ENCODE data around the gene PIK3C2A.

Gene PIK3C2A

GRCh38 chr11:17185938-17186337, 21.8 kb downstream of the PIK3C2A start:
- Histone ChIP-seq H3K36me3 (ENCODE audit: control insufficient read depth, insufficient read depth, low read length) (no peaks in the 10 kb centered on the region), H3K9me3 (ENCODE audit: control insufficient read depth, low read length) (no peaks in the 10 kb centered on the region), H3K27ac (ENCODE audit: insufficient read depth, low read length, poor library complexity, severe bottlenecking) (no peak overlapping the region), H3K4me1 (ENCODE audit: control insufficient read depth, insufficient read depth, low read length, poor library complexity, severe bottlenecking) (no peaks in the 10 kb centered on the region), H3K27me3 (replicated peaks; ENCODE audit: control insufficient read depth, insufficient read depth, low read length, poor library complexity, severe bottlenecking) (no peaks in the 10 kb centered on the region), H3K4me3 (ENCODE audit: insufficient read depth, low read depth, low read length, poor library complexity, severe bottlenecking) (no peak overlapping the region)
- no peak for DNase-seq

- H3K27me3 ChIP-seq (replicated peaks; ENCODE audit: control insufficient read depth, insufficient read depth, low read length, poor library complexity, severe bottlenecking), result no peaks in the 10 kb centered on the region
- H3K36me3 ChIP-seq (ENCODE audit: control insufficient read depth, insufficient read depth, low read length), result no peaks in the 10 kb centered on the region
- H3K4me3 ChIP-seq (ENCODE audit: insufficient read depth, low read depth, low read length, poor library complexity, severe bottlenecking), result no peak overlapping the region
- H3K4me1 ChIP-seq (ENCODE audit: control insufficient read depth, insufficient read depth, low read length, poor library complexity, severe bottlenecking), result no peaks in the 10 kb centered on the region
- no peaks in the 10 kb centered on the region for H3K9me3 ChIP-seq (ENCODE audit: control insufficient read depth, low read length)
- no peak for DNase-seq
- no peak overlapping the region for H3K27ac ChIP-seq (ENCODE audit: insufficient read depth, low read length, poor library complexity, severe bottlenecking)
These were observed 22.8 kb downstream of the PIK3C2A start for GRCh38 chr11:17184882-17185587.

- Histone ChIP-seq H3K4me1 (ENCODE audit: control insufficient read depth, insufficient read depth, low read length, poor library complexity, severe bottlenecking) (no peaks in the 10 kb centered on the region), H3K27ac (ENCODE audit: insufficient read depth, low read length, poor library complexity, severe bottlenecking) (no peak overlapping the region), H3K27me3 (replicated peaks; ENCODE audit: control insufficient read depth, insufficient read depth, low read length, poor library complexity, severe bottlenecking) (no peaks in the 10 kb centered on the region), H3K9me3 (ENCODE audit: control insufficient read depth, low read length) (no peaks in the 10 kb centered on the region), H3K4me3 (ENCODE audit: insufficient read depth, low read depth, low read length, poor library complexity, severe bottlenecking) (no peak overlapping the region), H3K36me3 (ENCODE audit: control insufficient read depth, insufficient read depth, low read length) (no peaks in the 10 kb centered on the region)
- DNase-seq, result no peak
These were observed 23.9 kb downstream of the PIK3C2A start for GRCh38 chr11:17183836-17184235.

- H3K27ac ChIP-seq (ENCODE audit: insufficient read depth, low read length, poor library complexity, severe bottlenecking), result no peak overlapping the region
- no peaks in the 10 kb centered on the region for H3K9me3 ChIP-seq (ENCODE audit: control insufficient read depth, low read length)
- H3K27me3 ChIP-seq (replicated peaks; ENCODE audit: control insufficient read depth, insufficient read depth, low read length, poor library complexity, severe bottlenecking), result no peaks in the 10 kb centered on the region
- DNase-seq, result no peak
- H3K4me3 ChIP-seq (ENCODE audit: insufficient read depth, low read depth, low read length, poor library complexity, severe bottlenecking), result no peak overlapping the region
- no peaks in the 10 kb centered on the region for H3K36me3 ChIP-seq (ENCODE audit: control insufficient read depth, insufficient read depth, low read length)
- no peaks in the 10 kb centered on the region for H3K4me1 ChIP-seq (ENCODE audit: control insufficient read depth, insufficient read depth, low read length, poor library complexity, severe bottlenecking)
These were observed 27.8 kb downstream of the PIK3C2A start for GRCh38 chr11:17179970-17180369.

GRCh38 chr11:17173332-17173731, 34.5 kb downstream of the PIK3C2A start:
- peaks cover 8% of the 10 kb centered on the region for H3K36me3 ChIP-seq (ENCODE audit: control insufficient read depth, insufficient read depth, low read length)
- DNase-seq, result no peak
- H3K4me1 ChIP-seq (ENCODE audit: control insufficient read depth, insufficient read depth, low read length, poor library complexity, severe bottlenecking), result no peaks in the 10 kb centered on the region
- H3K27ac ChIP-seq (ENCODE audit: insufficient read depth, low read length, poor library complexity, severe bottlenecking), result no peak overlapping the region
- H3K9me3 ChIP-seq (ENCODE audit: control insufficient read depth, low read length), result no peaks in the 10 kb centered on the region
- H3K4me3 ChIP-seq (ENCODE audit: insufficient read depth, low read depth, low read length, poor library complexity, severe bottlenecking), result no peak overlapping the region
- H3K27me3 ChIP-seq (replicated peaks; ENCODE audit: control insufficient read depth, insufficient read depth, low read length, poor library complexity, severe bottlenecking), result no peaks in the 10 kb centered on the region

- no peak for DNase-seq
- Histone ChIP-seq H3K27me3 (replicated peaks; ENCODE audit: control insufficient read depth, insufficient read depth, low read length, poor library complexity, severe bottlenecking) (no peaks in the 10 kb centered on the region), H3K4me3 (ENCODE audit: insufficient read depth, low read depth, low read length, poor library complexity, severe bottlenecking) (no peak overlapping the region), H3K4me1 (ENCODE audit: control insufficient read depth, insufficient read depth, low read length, poor library complexity, severe bottlenecking) (no peaks in the 10 kb centered on the region), H3K9me3 (ENCODE audit: control insufficient read depth, low read length) (no peaks in the 10 kb centered on the region), H3K36me3 (ENCODE audit: control insufficient read depth, insufficient read depth, low read length) (peaks cover 8% of the 10 kb centered on the region), H3K27ac (ENCODE audit: insufficient read depth, low read length, poor library complexity, severe bottlenecking) (no peak overlapping the region)
These were observed 35.9 kb downstream of the PIK3C2A start for GRCh38 chr11:17171916-17172315.

- no peaks in the 10 kb centered on the region for H3K27me3 ChIP-seq (replicated peaks; ENCODE audit: control insufficient read depth, insufficient read depth, low read length, poor library complexity, severe bottlenecking)
- peaks cover 8% of the 10 kb centered on the region for H3K36me3 ChIP-seq (ENCODE audit: control insufficient read depth, insufficient read depth, low read length)
- no peak overlapping the region for H3K4me3 ChIP-seq (ENCODE audit: insufficient read depth, low read depth, low read length, poor library complexity, severe bottlenecking)
- H3K27ac ChIP-seq (ENCODE audit: insufficient read depth, low read length, poor library complexity, severe bottlenecking), result no peak overlapping the region
- H3K4me1 ChIP-seq (ENCODE audit: control insufficient read depth, insufficient read depth, low read length, poor library complexity, severe bottlenecking), result no peaks in the 10 kb centered on the region
- DNase-seq, result no peak
- H3K9me3 ChIP-seq (ENCODE audit: control insufficient read depth, low read length), result no peaks in the 10 kb centered on the region
These were observed 36.4 kb downstream of the PIK3C2A start for GRCh38 chr11:17171343-17171742.

- no peaks in the 10 kb centered on the region for H3K4me1 ChIP-seq (ENCODE audit: control insufficient read depth, insufficient read depth, low read length, poor library complexity, severe bottlenecking)
These were observed 37.9 kb downstream of the PIK3C2A start for GRCh38 chr11:17169876-17170275.

GRCh38 chr11:17165247-17165890, 42.4 kb downstream of the PIK3C2A start:
- peaks cover 8% of the 10 kb centered on the region for H3K36me3 ChIP-seq (ENCODE audit: control insufficient read depth, insufficient read depth, low read length)
- H3K27me3 ChIP-seq (replicated peaks; ENCODE audit: control insufficient read depth, insufficient read depth, low read length, poor library complexity, severe bottlenecking), result no peaks in the 10 kb centered on the region
- no peak overlapping the region for H3K4me3 ChIP-seq (ENCODE audit: insufficient read depth, low read depth, low read length, poor library complexity, severe bottlenecking)
- H3K27ac ChIP-seq (ENCODE audit: insufficient read depth, low read length, poor library complexity, severe bottlenecking), result no peak overlapping the region
- peaks cover 7% of the 10 kb centered on the region for H3K4me1 ChIP-seq (ENCODE audit: control insufficient read depth, insufficient read depth, low read length, poor library complexity, severe bottlenecking)
- no peak for DNase-seq
- no peaks in the 10 kb centered on the region for H3K9me3 ChIP-seq (ENCODE audit: control insufficient read depth, low read length)

More at GRCh38 chr11:17169876-17170275, 37.9 kb downstream of the PIK3C2A start:
- H3K4me3 ChIP-seq (ENCODE audit: insufficient read depth, low read depth, low read length, poor library complexity, severe bottlenecking), result no peak overlapping the region
- DNase-seq, result no peak
- no peak overlapping the region for H3K27ac ChIP-seq (ENCODE audit: insufficient read depth, low read length, poor library complexity, severe bottlenecking)
- no peaks in the 10 kb centered on the region for H3K9me3 ChIP-seq (ENCODE audit: control insufficient read depth, low read length)
- no peaks in the 10 kb centered on the region for H3K27me3 ChIP-seq (replicated peaks; ENCODE audit: control insufficient read depth, insufficient read depth, low read length, poor library complexity, severe bottlenecking)
- peaks cover 8% of the 10 kb centered on the region for H3K36me3 ChIP-seq (ENCODE audit: control insufficient read depth, insufficient read depth, low read length)

- H3K27me3 ChIP-seq (replicated peaks; ENCODE audit: control insufficient read depth, insufficient read depth, low read length, poor library complexity, severe bottlenecking), result no peaks in the 10 kb centered on the region
- no peaks in the 10 kb centered on the region for H3K9me3 ChIP-seq (ENCODE audit: control insufficient read depth, low read length)
- H3K4me1 ChIP-seq (ENCODE audit: control insufficient read depth, insufficient read depth, low read length, poor library complexity, severe bottlenecking), result peaks cover 7% of the 10 kb centered on the region
- H3K4me3 ChIP-seq (ENCODE audit: insufficient read depth, low read depth, low read length, poor library complexity, severe bottlenecking), result no peak overlapping the region
- no peak for DNase-seq
- H3K36me3 ChIP-seq (ENCODE audit: control insufficient read depth, insufficient read depth, low read length), result peaks cover 8% of the 10 kb centered on the region
- H3K27ac ChIP-seq (ENCODE audit: insufficient read depth, low read length, poor library complexity, severe bottlenecking), result no peak overlapping the region
These were observed 43.2 kb downstream of the PIK3C2A start for GRCh38 chr11:17164361-17165246.
